ENCODE measurements around the gene NIPAL3.
"Not testable (repeated sequence)": the region's sequence is repeated elsewhere in the genome, so short reads cannot be mapped to it uniquely, and the experiment has no call there.

The NIPAL3 gene

DNA sequence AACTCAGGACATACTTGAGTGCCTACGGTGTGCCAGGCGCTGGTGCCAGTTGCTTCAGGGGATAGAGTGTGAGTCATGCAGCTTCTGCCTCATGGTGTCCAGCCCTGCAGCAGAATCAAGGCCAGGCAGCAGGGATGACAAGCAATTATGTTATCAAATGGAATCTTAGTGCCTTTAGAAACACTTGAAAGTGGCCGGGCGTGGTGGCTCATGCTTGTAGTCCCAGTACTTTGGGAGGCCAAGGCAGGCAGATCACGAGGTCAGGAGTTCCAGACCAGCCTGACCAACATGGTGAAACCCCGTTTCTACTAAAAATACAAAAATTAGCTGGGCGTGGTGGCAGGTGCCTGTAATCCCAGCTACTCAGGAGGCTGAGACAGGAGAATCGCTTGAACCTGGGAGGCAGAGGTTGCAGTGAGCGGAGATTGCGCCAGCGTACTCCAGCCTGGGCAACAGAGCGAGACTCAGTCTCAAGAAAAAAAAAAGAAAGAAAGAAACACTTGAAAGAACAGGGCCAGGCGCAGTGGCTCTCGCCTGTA, 100.1 kb downstream of the NIPAL3 start:
- not testable (repeated sequence) for DNase-seq (ENCODE audit: low read depth, low spot score)

DNA sequence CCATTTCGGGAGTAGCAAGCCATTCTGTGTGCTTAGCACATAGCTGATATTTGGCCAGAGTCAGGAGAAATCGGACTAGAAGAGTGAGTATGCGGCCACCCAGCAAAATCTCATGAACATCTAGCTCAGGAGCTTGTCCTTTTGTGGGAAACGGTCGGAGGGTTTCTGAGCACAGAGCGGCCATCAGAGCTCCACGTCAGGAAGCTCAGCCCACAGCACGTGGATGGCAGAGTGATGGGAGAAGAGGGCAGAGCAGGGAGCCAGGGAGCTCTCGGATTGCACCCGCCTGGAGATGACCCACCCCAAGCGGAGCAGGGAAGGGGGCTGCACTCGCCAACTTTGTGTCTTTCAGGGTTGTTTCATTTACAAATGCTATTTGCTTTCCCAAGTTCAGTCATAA, 100.9 kb downstream of the NIPAL3 start:
- DNase-seq (ENCODE audit: low read depth, low spot score), result no peak

DNA sequence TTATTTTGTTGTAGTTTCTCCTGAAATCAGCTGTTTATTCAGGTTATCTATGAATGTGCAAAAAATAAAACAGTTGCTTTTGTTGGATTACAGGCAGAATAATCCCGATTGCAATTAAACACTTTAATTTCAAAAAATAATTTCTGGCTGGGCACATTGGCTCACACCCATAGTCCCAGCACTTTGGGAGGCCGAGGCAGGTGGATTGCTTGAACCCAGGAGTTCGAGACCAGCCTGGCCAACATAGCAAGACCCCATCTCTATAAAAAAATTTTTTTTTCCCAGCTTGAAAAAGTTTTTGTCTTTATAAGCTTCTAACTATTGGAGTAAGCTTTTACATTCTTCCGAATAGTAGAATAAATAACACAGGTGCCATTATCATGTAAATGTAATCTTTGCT, 102.3 kb downstream of the NIPAL3 start:
- DNase-seq (ENCODE audit: low read depth, low spot score), result no peak

DNA sequence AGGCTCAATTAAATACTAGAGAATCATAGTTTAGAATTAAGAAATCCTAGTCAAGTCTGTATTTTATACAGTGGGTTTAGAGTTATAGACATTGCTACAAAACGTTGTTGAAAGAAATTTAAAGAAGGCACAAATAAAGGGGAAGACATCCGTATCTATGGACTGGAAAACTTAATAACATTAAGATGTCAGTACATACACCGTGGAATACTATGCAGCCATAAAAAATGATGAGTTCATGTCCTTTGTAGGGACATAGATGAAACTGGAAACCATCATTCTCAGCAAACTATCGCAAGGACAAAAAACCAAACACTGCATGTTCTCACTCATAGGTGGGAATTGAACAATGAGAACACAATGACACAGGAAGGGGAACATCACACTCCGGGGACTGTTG, 104.7 kb downstream of the NIPAL3 start:
- DNase-seq (ENCODE audit: low read depth, low spot score), result not testable (repeated sequence)
